ENCODE results near the gene SLC17A7.

The SLC17A7 gene

GRCh38 chr19:49409441-49410029 lies 31.8 kb downstream of the SLC17A7 start:
- DNase-seq, result no peak
- Histone ChIP-seq H2BK5ac (ENCODE audit: low read length) (no peak overlapping the region), H2BK15ac (replicated peaks; ENCODE audit: low read depth) (no peak overlapping the region), H3K4me2 (ENCODE audit: low read length) (no peak overlapping the region), H3K18ac (ENCODE audit: low read length) (no peak overlapping the region), H3K79me1 (ENCODE audit: low read length) (no peaks in the 10 kb centered on the region), H3K27ac (ENCODE audit: low read depth, low read length) (no peak overlapping the region), H3K4ac (ENCODE audit: low read depth, low read length) (no peak overlapping the region), H3K56ac (ENCODE audit: low read length) (no peak overlapping the region), H3K36me3 (ENCODE audit: control insufficient read depth, insufficient read depth, low read length) (no peaks in the 10 kb centered on the region), H4K5ac (ENCODE audit: low read length) (no peak overlapping the region), H3K4me1 (ENCODE audit: control insufficient read depth, low read depth, low read length) (peaks cover 4% of the 10 kb centered on the region), H4K8ac (ENCODE audit: low read depth, low read length) (no peak overlapping the region), H3K23ac (ENCODE audit: low read length) (no peak overlapping the region), H2AK5ac (ENCODE audit: low read length) (no peak overlapping the region), H3K79me2 (ENCODE audit: control insufficient read depth, insufficient read depth, low read length) (no peaks in the 10 kb centered on the region), H3K4me3 (ENCODE audit: low read length) (no peak overlapping the region), H2BK120ac (ENCODE audit: low read depth, low read length) (no peak overlapping the region), H3K27me3 (ENCODE audit: insufficient read depth, low read length, poor library complexity) (no peaks in the 10 kb centered on the region), H3K9ac (ENCODE audit: low read length) (no peak overlapping the region)
- WGBS (ENCODE audit: extremely low coverage, insufficient coverage, low lambda C conversion rate), result no CpG with 5 or more reads among the region's 5 CpGs

- Histone ChIP-seq H3K56ac (ENCODE audit: low read length) (no peak overlapping the region), H3K18ac (ENCODE audit: low read length) (no peak overlapping the region), H3K79me2 (ENCODE audit: control insufficient read depth, insufficient read depth, low read length) (no peaks in the 10 kb centered on the region), H2BK5ac (ENCODE audit: low read length) (no peak overlapping the region), H3K27ac (ENCODE audit: low read depth, low read length) (no peak overlapping the region), H4K5ac (ENCODE audit: low read length) (no peak overlapping the region), H2BK120ac (ENCODE audit: low read depth, low read length) (no peak overlapping the region), H3K23ac (ENCODE audit: low read length) (no peak overlapping the region), H3K4me3 (ENCODE audit: low read length) (no peak overlapping the region), H4K8ac (ENCODE audit: low read depth, low read length) (no peak overlapping the region), H3K4me1 (ENCODE audit: control insufficient read depth, low read depth, low read length) (peaks cover 9% of the 10 kb centered on the region), H2AK5ac (ENCODE audit: low read length) (no peak overlapping the region), H3K79me1 (ENCODE audit: low read length) (no peaks in the 10 kb centered on the region), H3K36me3 (ENCODE audit: control insufficient read depth, insufficient read depth, low read length) (no peaks in the 10 kb centered on the region), H3K4me2 (ENCODE audit: low read length) (no peak overlapping the region), H3K27me3 (ENCODE audit: insufficient read depth, low read length, poor library complexity) (no peaks in the 10 kb centered on the region), H3K9ac (ENCODE audit: low read length) (no peak overlapping the region), H3K4ac (ENCODE audit: low read depth, low read length) (no peak overlapping the region), H2BK15ac (replicated peaks; ENCODE audit: low read depth) (no peak overlapping the region)
- WGBS (ENCODE audit: extremely low coverage, insufficient coverage, low lambda C conversion rate), result no CpG with 5 or more reads among the region's 8 CpGs
- DNase-seq, result no peak
These were observed 32.4 kb downstream of the SLC17A7 start for GRCh38 chr19:49408816-49409440.

GRCh38 chr19:49407482-49408015 lies 33.8 kb downstream of the SLC17A7 start:
- H3K4me2 ChIP-seq (ENCODE audit: low read length), result no peak overlapping the region
- no peak overlapping the region for H3K9ac ChIP-seq (ENCODE audit: low read length)
- H3K23ac ChIP-seq (ENCODE audit: low read length), result no peak overlapping the region
- no peak overlapping the region for H2BK15ac ChIP-seq (replicated peaks; ENCODE audit: low read depth)
- no peak overlapping the region for H3K4ac ChIP-seq (ENCODE audit: low read depth, low read length)
- H2AK5ac ChIP-seq (ENCODE audit: low read length), result no peak overlapping the region
- H3K4me1 ChIP-seq (ENCODE audit: control insufficient read depth, low read depth, low read length), result peaks cover 9% of the 10 kb centered on the region
- H2BK120ac ChIP-seq (ENCODE audit: low read depth, low read length), result no peak overlapping the region
- no peak overlapping the region for H4K5ac ChIP-seq (ENCODE audit: low read length)
- H3K79me1 ChIP-seq (ENCODE audit: low read length), result no peaks in the 10 kb centered on the region
- H3K27ac ChIP-seq (ENCODE audit: low read depth, low read length), result no peak overlapping the region
- H2BK5ac ChIP-seq (ENCODE audit: low read length), result no peak overlapping the region
- H4K8ac ChIP-seq (ENCODE audit: low read depth, low read length), result no peak overlapping the region
- no peaks in the 10 kb centered on the region for H3K27me3 ChIP-seq (ENCODE audit: insufficient read depth, low read length, poor library complexity)
- H3K18ac ChIP-seq (ENCODE audit: low read length), result no peak overlapping the region
- DNase-seq, result no peak
- H3K79me2 ChIP-seq (ENCODE audit: control insufficient read depth, insufficient read depth, low read length), result no peaks in the 10 kb centered on the region
- no peaks in the 10 kb centered on the region for H3K36me3 ChIP-seq (ENCODE audit: control insufficient read depth, insufficient read depth, low read length)
- H3K56ac ChIP-seq (ENCODE audit: low read length), result no peak overlapping the region
- H3K4me3 ChIP-seq (ENCODE audit: low read length), result no peak overlapping the region
- no CpG with 5 or more reads among the region's 16 CpGs for WGBS (ENCODE audit: extremely low coverage, insufficient coverage, low lambda C conversion rate)

- H4K8ac ChIP-seq (ENCODE audit: low read depth, low read length), result no peak overlapping the region
- no peak overlapping the region for H3K4ac ChIP-seq (ENCODE audit: low read depth, low read length)
- H2AK5ac ChIP-seq (ENCODE audit: low read length), result no peak overlapping the region
- no peak overlapping the region for H3K23ac ChIP-seq (ENCODE audit: low read length)
- no peak overlapping the region for H3K18ac ChIP-seq (ENCODE audit: low read length)
- no peaks in the 10 kb centered on the region for H3K79me2 ChIP-seq (ENCODE audit: control insufficient read depth, insufficient read depth, low read length)
- H3K79me1 ChIP-seq (ENCODE audit: low read length), result no peaks in the 10 kb centered on the region
- no peak overlapping the region for H2BK15ac ChIP-seq (replicated peaks; ENCODE audit: low read depth)
- no peak overlapping the region for H2BK120ac ChIP-seq (ENCODE audit: low read depth, low read length)
- H4K5ac ChIP-seq (ENCODE audit: low read length), result no peak overlapping the region
- H3K27ac ChIP-seq (ENCODE audit: low read depth, low read length), result no peak overlapping the region
- no CpG with 5 or more reads among the region's 7 CpGs for WGBS (ENCODE audit: extremely low coverage, insufficient coverage, low lambda C conversion rate)
- H3K4me3 ChIP-seq (ENCODE audit: low read length), result no peak overlapping the region
- DNase-seq, result no peak
- no peaks in the 10 kb centered on the region for H3K36me3 ChIP-seq (ENCODE audit: control insufficient read depth, insufficient read depth, low read length)
- no peak overlapping the region for H3K9ac ChIP-seq (ENCODE audit: low read length)
- H2BK5ac ChIP-seq (ENCODE audit: low read length), result no peak overlapping the region
- peaks cover 9% of the 10 kb centered on the region for H3K4me1 ChIP-seq (ENCODE audit: control insufficient read depth, low read depth, low read length)
- no peaks in the 10 kb centered on the region for H3K27me3 ChIP-seq (ENCODE audit: insufficient read depth, low read length, poor library complexity)
- H3K56ac ChIP-seq (ENCODE audit: low read length), result no peak overlapping the region
- no peak overlapping the region for H3K4me2 ChIP-seq (ENCODE audit: low read length)
These were observed 34.2 kb downstream of the SLC17A7 start for GRCh38 chr19:49407079-49407478.

- Histone ChIP-seq H3K4me3 (ENCODE audit: low read length) (no peak overlapping the region), H3K56ac (ENCODE audit: low read length) (peak overlapping the region; percentile 81), H2BK5ac (ENCODE audit: low read length) (peak overlapping the region; percentile 95), H3K4ac (ENCODE audit: low read depth, low read length) (no peak overlapping the region), H2AK5ac (ENCODE audit: low read length) (no peak overlapping the region), H3K27ac (ENCODE audit: low read depth, low read length) (peak overlapping the region; percentile 72), H3K4me2 (ENCODE audit: low read length) (no peak overlapping the region), H3K23ac (ENCODE audit: low read length) (peak overlapping the region; percentile 98), H3K36me3 (ENCODE audit: control insufficient read depth, insufficient read depth, low read length) (no peaks in the 10 kb centered on the region), H3K18ac (ENCODE audit: low read length) (no peak overlapping the region), H2BK15ac (replicated peaks; ENCODE audit: low read depth) (no peak overlapping the region), H3K79me1 (ENCODE audit: low read length) (no peaks in the 10 kb centered on the region), H2BK120ac (ENCODE audit: low read depth, low read length) (no peak overlapping the region), H4K5ac (ENCODE audit: low read length) (peak overlapping the region; percentile 56), H3K79me2 (ENCODE audit: control insufficient read depth, insufficient read depth, low read length) (no peaks in the 10 kb centered on the region), H3K4me1 (ENCODE audit: control insufficient read depth, low read depth, low read length) (peaks cover 9% of the 10 kb centered on the region), H4K8ac (ENCODE audit: low read depth, low read length) (no peak overlapping the region), H3K9ac (ENCODE audit: low read length) (peak overlapping the region; percentile 43), H3K27me3 (ENCODE audit: insufficient read depth, low read length, poor library complexity) (no peaks in the 10 kb centered on the region)
- DNase-seq, result peak; percentile 98
- WGBS (ENCODE audit: extremely low coverage, insufficient coverage, low lambda C conversion rate), result no CpG with 5 or more reads among the region's 7 CpGs
These were observed 37.7 kb downstream of the SLC17A7 start for GRCh38 chr19:49403404-49404187.
